GM18951 (cell line): Measurements from ENCODE around the gene COLEC12.

Source experiments
- POLR2A ChIP-seq: IDR thresholded peaks from 4 replicates; pipeline ENCODE4 v1.6.1; 2011; ENCODE audit warnings: mild to moderate bottlenecking; ENCODE audit not compliant: insufficient read length, insufficient read depth; ENCODE audit errors: extremely low read depth
- in situ Hi-C: fragments of 300-500 bp; cut with MboI; formaldehyde crosslinking; loops from one replicate; pipeline ENCODE4 v1.12.0; 2022; ENCODE audit warnings: low sequenced_read_pairs, mixed read lengths, inconsistent platforms; ENCODE audit not compliant: unreplicated experiment

COLEC12 gene

DNA sequence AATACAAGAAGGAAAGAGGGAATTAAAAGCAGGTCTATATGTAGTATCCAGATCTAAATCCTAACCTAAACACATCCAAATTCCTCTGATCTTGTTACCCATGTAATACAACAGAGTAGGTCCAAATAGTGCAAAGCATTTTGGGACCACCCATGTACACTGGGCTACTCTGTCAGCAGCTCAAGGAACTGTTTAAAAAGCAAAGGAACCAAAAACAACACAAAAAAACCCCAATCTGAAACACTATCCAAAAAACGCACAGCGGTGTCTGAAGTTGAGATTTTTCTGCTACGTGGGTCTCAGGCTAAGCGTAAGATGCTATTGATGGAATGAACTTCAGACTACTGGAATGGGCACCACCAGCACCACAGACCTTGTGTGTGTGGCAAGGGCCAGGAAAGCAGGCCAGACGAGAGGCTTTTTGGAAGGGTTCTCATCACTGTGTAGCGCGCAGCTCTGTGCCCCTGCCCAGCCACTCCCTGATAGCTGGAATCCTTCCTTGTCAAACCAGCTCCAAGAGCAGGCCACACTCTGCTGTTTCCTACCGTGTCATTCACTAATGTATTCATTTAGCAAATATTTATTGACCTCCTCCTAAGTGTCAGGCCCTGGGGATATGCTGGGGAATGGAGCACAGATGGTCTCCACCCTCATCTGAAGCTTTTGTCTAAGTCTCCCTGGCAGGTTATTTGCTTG is 101.4 kb downstream of the COLEC12 start:
- TF ChIP-seq POLR2A = no peak
- in situ Hi-C loops = no loop called here

DNA sequence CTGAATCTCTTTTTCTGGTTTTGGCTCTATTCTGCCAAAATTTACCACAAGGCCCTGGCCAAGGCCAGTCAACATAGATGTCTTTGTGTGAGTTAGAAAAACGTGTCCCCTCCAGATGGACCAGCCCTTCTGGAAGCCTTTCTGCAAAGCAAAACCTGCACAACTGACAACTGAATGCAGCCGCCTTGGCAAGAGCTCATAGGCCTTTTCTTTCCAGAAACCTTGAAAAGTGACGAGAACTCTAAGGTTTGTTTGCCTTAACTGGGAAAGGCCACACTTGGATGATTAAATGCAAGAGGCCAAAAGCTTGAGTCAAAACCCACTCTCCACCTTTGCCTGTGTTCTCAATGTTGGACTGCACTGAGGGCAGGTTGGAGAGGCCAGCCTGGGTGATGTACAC is 103.9 kb downstream of the COLEC12 start:
- in situ Hi-C loops = no loop called here
- TF ChIP-seq POLR2A = no peak

DNA sequence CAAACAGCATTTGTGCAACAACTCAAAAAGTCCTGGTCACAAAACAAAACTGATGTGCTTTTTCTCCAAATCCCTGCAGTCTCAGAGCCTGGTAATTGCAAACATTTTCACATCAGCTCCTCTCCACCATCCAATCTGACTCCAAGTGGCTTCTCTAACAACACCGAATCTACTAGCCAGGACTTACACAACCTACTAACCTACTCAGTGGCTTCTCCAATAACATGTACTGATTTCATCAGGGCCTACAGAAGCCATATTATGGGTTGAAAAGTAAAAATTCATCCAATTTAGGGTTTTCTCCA is 104.3 kb downstream of the COLEC12 start:
- in situ Hi-C loops = no loop called here
- no peak for TF ChIP-seq POLR2A

- no peak for TF ChIP-seq POLR2A
Measured at GRCh38 chr18:395456-396250, 104.8 kb downstream of the COLEC12 start.

GRCh38 chr18:394987-395362 is 105.5 kb downstream of the COLEC12 start:
- TF ChIP-seq POLR2A = no peak
- in situ Hi-C loops = no loop called here

More at GRCh38 chr18:395456-396250, 104.8 kb downstream of the COLEC12 start:
- in situ Hi-C loops = no loop called here

DNA sequence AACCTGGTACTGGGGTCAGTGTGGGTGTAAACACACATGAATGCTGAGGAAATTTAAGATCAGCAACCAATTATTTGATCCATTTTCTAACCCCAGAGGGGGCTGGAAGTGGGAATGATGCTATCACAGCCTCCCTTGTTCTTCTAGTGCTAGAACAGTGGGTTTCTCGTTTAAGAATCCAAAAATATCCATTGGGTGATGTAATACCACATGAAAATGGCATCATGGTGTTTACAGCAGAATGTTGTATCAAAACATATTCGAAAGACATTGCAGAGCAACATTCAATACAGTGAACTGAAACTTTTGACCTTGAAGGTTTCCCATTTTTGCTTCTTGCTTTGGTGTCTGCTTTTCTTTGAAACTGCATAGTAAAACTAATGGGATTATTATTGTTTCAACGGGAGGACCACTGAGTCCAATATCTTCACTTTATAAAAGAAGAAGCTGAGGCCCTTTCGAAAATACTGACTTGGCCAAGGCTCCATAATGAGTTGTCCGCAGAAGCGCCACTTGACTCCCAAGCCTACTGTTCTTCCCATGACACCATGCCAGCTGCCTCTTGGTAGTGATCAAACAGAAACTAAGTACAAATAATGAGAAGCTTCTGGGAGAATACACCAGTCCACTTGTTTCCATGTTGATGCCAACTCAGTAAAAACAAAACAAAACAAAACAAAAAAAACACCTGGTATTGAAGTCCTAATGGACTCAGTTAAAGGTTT is 106.1 kb downstream of the COLEC12 start:
- in situ Hi-C loops = no loop called here

GRCh38 chr18:393574-393957 is 106.9 kb downstream of the COLEC12 start:
- no peak for TF ChIP-seq POLR2A
- in situ Hi-C loops = no loop called here

More for the DNA sequence above, 106.1 kb downstream of the COLEC12 start:
- no peak for TF ChIP-seq POLR2A

DNA sequence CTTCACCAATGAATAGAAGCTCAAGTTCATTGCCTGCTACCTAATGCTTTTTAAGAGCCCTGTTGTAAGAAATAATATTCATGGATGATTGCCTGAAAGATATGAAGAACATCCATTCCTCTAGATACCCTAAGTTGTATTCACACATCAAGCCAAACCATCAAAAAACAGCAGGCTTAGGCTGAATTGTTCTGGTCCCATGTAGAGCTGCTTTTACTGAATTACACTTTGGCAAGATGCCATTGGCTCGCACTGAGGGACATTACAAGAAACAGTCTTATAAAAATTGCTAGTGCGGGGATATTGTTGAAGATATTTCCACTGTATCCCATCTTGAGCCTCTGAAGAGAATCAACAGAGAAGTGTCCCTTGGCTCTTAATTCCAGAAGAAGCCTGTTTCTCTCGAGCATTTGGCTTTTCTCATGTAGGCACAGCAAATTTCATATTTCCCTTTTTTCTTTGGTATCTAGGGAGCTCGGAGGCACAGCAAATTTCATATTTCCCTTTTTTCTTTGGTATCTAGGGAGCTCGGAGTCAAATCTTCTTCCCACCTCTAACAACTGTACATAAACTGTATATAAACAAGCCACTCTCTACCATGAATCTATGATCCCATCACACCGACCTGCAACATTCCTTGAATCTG is 107.5 kb downstream of the COLEC12 start:
- no peak for TF ChIP-seq POLR2A
- in situ Hi-C loops = no loop called here

GRCh38 chr18:390741-391478 is 109.6 kb downstream of the COLEC12 start:
- no peak for TF ChIP-seq POLR2A
- in situ Hi-C loops = no loop called here

- in situ Hi-C loops = no loop called here
- no peak for TF ChIP-seq POLR2A
Measured at GRCh38 chr18:389658-390357, 110.7 kb downstream of the COLEC12 start.

- no peak for TF ChIP-seq POLR2A
- in situ Hi-C loops = no loop called here
Measured at GRCh38 chr18:388200-388599, 112.3 kb downstream of the COLEC12 start.

DNA sequence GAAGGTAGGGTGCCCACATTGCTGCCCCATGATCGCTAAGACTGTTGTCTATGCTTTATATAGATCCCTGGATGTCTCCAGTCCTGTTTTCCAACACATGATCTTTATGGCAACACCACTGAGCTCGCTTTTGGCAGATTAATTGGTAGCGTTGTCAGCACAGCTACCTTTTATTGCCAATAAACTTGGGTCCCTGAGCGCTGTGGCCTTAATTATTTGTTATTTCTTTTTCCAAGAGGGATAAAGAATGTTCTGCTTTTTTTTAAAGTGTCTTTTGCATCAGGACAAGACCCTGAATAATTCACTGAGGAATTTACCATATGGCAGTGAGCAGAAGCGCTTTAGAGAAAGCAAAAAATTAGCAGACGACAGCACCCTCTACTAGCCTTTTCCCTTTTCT is 113.5 kb downstream of the COLEC12 start:
- in situ Hi-C loops = no loop called here
- no peak for TF ChIP-seq POLR2A
